Epithelial cell of proximal tubule (primary cell): ENCODE data around the gene MOXD1. TPM values are rescaled to one million over a fixed set of nuclear protein-coding genes. Genes with fewer than 3 reads are reported as not detected.

Source experiments
- DNase-seq: peaks from one replicate; pipeline ENCODE4 v3.0.0-alpha.2; 2011; ENCODE audit warnings: low read depth
- H3K4me3 ChIP-seq: 2 replicates; pipeline ENCODE4 v1.5.1; 2011; ENCODE audit warnings: low read depth, mild to moderate bottlenecking, low read length
- CTCF ChIP-seq: conservative IDR thresholded peaks from 2 replicates; pipeline ENCODE4 v1.5.1; 2012; ENCODE audit warnings: low read depth, mild to moderate bottlenecking, low read length
- total RNA-seq: library from RNA; depleted of rRNA; stranded (reverse); fragments of >200 nt; gene quantifications from 2 replicates; pipeline ENCODE4 v1.2.3, GENCODE V29; 2015

The MOXD1 gene
- total RNA-seq, 1 donor from 2014 or later = 47.9 TPM

DNA sequence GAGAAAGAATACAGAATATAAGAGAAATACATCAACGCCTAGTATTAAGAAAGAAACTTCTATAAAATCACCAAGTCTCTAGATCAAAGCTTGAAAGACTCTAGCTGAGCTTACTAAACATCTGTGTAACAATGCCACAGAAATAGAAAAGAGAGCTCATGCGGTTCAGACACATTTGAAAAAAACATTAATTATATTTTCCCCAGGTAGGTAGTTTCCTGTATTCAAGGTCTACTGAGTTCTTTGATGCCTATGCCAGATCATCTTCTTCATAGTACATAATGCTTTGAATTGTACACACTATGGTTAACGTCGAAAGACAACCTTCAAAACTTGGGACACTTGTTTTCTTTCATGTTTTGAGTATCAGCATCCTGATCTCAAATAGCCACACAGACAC lies 11.3 kb downstream of the MOXD1 start:
- no peak for TF ChIP-seq CTCF
- no peak for DNase-seq
- no peak overlapping the region for H3K4me3 ChIP-seq

- no peak for TF ChIP-seq CTCF
- DNase-seq = peak; percentile 15
- no peak overlapping the region for H3K4me3 ChIP-seq
Measured at GRCh38 chr6:132388291-132388690, 13.0 kb downstream of the MOXD1 start.

DNA sequence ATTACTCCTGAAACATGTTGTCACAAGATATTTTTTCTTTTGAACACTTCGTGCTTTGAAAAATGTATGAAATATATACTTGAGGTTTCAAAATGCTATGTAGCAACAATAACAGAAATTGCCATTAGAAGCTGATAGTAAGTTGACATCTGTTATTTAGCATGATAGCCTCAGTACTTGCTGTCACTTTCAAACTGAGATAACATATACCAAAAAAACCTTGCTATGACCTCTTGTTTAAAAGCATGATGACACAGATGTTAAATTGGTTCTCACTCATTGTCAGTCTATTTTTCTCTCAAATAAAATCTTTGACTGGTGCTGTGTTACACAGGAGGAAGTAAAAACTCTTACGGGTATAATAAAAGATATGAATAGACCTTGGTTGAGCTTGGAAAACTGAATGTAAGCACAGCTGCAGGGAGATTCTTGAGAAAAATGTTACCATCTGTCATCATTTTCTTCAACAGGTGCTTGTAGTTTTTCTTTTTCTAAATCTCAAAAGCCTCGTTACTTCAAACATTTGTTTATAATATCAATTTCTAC lies 18.6 kb downstream of the MOXD1 start:
- DNase-seq = no peak
- H3K4me3 ChIP-seq = no peak overlapping the region
- TF ChIP-seq CTCF = no peak

DNA sequence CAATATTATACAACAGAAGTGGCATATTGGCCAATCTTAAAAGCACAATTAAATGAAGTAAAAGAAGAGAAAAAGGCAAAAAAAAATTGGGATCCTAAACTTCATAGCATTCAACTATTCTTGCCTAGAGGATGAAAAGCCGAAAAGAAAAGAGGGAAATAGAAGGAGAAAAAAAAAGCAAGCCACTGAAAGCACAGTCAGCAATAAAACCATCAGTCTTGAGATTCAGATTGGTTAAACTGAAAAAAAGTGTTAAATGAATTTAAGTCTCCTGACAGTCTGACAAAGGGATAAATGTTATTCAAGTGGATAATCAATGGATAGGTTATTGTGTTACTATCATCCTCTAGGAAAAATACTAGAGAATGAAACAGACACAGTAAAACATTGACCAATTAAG lies 19.9 kb downstream of the MOXD1 start:
- no peak for DNase-seq
- no peak overlapping the region for H3K4me3 ChIP-seq
- no peak for TF ChIP-seq CTCF

GRCh38 chr6:132380358-132381029 lies 20.8 kb downstream of the MOXD1 start:
- no peak for TF ChIP-seq CTCF
- DNase-seq = no peak
- H3K4me3 ChIP-seq = no peak overlapping the region

GRCh38 chr6:132369526-132369925 lies 31.7 kb downstream of the MOXD1 start:
- no peak for DNase-seq
- no peak for TF ChIP-seq CTCF
- no peak overlapping the region for H3K4me3 ChIP-seq

DNA sequence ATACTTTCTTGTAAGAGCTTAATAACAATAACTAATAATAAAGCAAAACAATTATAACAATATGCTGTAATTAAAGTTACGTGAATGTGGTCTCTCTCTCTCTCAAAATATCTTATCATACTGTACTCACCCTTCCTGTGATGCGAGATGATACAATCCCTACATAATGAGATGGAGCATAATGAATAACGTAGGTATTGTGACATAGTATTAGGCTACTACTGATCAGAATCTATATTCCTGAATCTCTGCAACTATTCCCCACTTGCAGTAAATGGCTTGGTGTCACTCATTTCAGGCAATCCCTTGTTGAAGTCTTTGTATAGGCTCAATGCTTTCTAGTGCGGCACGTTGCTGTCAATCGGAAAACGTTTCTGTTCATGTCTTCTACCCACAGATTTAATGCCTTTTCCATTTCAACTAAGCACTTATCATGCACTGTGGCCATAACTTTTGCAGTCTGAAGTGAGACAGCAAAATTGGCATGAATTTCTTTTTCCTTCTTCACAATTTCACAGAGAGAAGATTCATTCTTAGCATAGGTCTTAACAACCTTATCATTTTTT lies 32.3 kb downstream of the MOXD1 start:
- no peak overlapping the region for H3K4me3 ChIP-seq
- no peak for TF ChIP-seq CTCF
- no peak for DNase-seq
